Breast epithelium (tissue), 3 donors: ENCODE measurements around the gene ME3.

Source experiments
- POLR2A ChIP-seq: fragments of 450-650 bp; IDR thresholded peaks from one replicate; pipeline ENCODE4 v1.6.1; 2016; ENCODE audit warnings: antibody characterized with exemption, mild to moderate bottlenecking, moderate library complexity
- TF ChIP-seq, protein P1 (sequence below), 3 donors: fragments of 450-650 bp; IDR thresholded peaks; one replicate each; pipeline ENCODE4 v1.5.1; 2016 to 2017; ENCODE audit warnings: antibody characterized with exemption in 3 of 3, mild to moderate bottlenecking in 3 of 3, moderate library complexity in 3 of 3

DNA sequence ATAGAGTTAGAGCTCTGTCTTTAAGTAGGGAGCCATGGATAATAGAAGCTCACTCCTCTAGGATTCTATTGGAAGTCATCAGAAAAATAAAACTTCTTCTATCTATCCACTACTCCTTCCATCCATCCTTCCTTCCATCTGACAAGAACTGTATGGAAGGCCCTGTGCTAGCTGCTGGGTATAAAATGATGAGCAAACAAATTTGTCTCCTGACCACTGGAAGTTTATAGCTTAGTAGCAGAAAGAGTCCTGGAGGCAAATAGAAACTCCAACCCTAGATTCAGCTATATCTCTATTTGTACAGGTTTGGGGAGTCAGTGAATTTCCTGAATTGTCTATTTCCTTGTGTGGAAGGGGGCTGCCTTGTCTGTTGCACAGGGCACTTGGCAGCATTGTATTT is 136.6 kb downstream of the ME3 start:
- no peak for TF ChIP-seq POLR2A
- TF ChIP-seq, protein P1, sequence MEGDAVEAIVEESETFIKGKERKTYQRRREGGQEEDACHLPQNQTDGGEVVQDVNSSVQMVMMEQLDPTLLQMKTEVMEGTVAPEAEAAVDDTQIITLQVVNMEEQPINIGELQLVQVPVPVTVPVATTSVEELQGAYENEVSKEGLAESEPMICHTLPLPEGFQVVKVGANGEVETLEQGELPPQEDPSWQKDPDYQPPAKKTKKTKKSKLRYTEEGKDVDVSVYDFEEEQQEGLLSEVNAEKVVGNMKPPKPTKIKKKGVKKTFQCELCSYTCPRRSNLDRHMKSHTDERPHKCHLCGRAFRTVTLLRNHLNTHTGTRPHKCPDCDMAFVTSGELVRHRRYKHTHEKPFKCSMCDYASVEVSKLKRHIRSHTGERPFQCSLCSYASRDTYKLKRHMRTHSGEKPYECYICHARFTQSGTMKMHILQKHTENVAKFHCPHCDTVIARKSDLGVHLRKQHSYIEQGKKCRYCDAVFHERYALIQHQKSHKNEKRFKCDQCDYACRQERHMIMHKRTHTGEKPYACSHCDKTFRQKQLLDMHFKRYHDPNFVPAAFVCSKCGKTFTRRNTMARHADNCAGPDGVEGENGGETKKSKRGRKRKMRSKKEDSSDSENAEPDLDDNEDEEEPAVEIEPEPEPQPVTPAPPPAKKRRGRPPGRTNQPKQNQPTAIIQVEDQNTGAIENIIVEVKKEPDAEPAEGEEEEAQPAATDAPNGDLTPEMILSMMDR (IDR thresholded peaks at IDR 0.05), result no peak
